GM06990 (cell line): ENCODE data around the gene RPL3.
A peak's percentile ranks its signal among the peaks of the same experiment; 100 is the strongest.
"Not testable (repeated sequence)": the region's sequence is repeated elsewhere in the genome, so short reads cannot be mapped to it uniquely, and the experiment has no call there.

ENCODE experiments used
- DNase-seq: peaks from one replicate; pipeline ENCODE4 v3.0.0-alpha.2; 2011; ENCODE audit not compliant: insufficient read length; ENCODE audit errors: extremely low read depth
- H3K27me3 ChIP-seq: replicated peaks from 2 replicates; pipeline ENCODE4 v1.6.0; 2011; ENCODE audit warnings: low read length; ENCODE audit not compliant: control insufficient read depth, insufficient read depth
- H3K36me3 ChIP-seq: 2 replicates; pipeline ENCODE4 v1.5.1; 2011; ENCODE audit warnings: low read length; ENCODE audit not compliant: control insufficient read depth, insufficient read depth
- H3K4me3 ChIP-seq: replicated peaks from 2 replicates; pipeline ENCODE4 v1.5.1; 2011; ENCODE audit warnings: low read depth, mild to moderate bottlenecking, control low read depth, low read length
- TF ChIP-seq, protein P1 (sequence below): IDR thresholded peaks from 2 replicates; pipeline ENCODE4 v1.5.1; 2011; ENCODE audit warnings: low read length, control low read depth, mild to moderate bottlenecking, inconsistent platforms; ENCODE audit not compliant: insufficient read depth, poor library complexity, severe bottlenecking

RPL3 gene

DNA sequence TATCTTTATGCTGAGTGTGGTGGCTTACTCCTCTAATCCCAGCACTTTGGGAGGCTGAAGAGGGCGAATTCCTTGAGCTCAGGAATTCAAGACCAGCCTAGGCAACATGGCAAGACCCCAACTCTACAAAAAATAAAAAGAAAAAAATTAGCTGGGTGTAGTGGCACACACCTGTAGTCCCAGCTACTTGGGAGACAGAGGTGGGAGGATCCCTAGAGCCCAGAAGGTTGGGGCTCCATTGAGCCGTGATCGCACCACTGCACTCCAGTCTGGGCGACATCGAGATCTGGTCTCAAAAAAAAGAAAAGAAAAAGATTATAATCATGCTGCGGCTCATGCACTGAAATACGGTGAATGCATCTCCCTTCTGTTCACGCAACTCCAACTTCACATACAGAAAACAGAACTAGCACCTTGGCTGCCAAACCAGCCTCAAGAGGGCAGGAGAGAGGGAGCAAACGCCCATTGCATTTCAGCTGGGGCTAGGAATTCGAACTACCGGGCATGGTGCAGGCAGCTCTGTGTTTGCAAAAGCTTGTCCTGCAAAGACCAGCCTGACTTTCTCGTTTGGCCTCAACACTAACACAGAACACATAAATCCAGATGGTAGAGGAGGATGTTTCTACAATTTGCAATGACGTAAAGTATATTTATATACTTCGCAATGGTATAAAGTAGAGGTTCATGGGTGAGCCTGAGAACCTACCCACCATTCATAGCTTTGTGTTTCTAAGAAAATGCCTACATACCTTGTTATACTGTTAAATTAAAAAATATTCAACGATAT lies 24.0 kb upstream of the RPL3 start:
- Histone ChIP-seq H3K27me3 (peaks cover 1% of the 10 kb centered on the region; the same call in 1 of the 2 replicates), H3K36me3 (no peaks in the 10 kb centered on the region), H3K4me3 (no peak overlapping the region)
- TF ChIP-seq, protein P1, sequence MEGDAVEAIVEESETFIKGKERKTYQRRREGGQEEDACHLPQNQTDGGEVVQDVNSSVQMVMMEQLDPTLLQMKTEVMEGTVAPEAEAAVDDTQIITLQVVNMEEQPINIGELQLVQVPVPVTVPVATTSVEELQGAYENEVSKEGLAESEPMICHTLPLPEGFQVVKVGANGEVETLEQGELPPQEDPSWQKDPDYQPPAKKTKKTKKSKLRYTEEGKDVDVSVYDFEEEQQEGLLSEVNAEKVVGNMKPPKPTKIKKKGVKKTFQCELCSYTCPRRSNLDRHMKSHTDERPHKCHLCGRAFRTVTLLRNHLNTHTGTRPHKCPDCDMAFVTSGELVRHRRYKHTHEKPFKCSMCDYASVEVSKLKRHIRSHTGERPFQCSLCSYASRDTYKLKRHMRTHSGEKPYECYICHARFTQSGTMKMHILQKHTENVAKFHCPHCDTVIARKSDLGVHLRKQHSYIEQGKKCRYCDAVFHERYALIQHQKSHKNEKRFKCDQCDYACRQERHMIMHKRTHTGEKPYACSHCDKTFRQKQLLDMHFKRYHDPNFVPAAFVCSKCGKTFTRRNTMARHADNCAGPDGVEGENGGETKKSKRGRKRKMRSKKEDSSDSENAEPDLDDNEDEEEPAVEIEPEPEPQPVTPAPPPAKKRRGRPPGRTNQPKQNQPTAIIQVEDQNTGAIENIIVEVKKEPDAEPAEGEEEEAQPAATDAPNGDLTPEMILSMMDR, result peak; percentile 92
- DNase-seq, result no peak

DNA sequence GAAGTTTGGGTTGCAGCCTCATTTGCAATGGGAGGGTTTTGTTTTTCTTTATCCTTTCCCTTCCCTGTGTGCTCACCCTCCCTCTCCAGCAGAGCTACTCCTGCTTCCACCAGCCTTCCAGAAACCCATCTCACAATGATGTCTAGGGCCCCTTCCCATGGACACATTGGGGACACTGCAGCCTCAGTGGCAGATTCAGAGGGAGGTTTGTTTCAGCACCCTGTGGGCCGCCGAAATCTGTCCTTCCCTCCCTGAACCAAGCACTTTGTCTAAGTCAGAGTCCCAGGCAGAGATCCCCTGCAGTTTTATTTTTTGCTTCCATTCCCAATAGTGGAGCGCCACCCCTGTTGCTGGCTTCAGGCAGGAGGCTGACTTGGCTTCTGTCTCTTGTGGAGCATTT lies 21.8 kb upstream of the RPL3 start:
- TF ChIP-seq, protein P1, result no peak
- no peak for DNase-seq
- Histone ChIP-seq H3K4me3 (no peak overlapping the region), H3K36me3 (no peaks in the 10 kb centered on the region), H3K27me3 (peaks cover 1% of the 10 kb centered on the region; the same call in 1 of the 2 replicates)

DNA sequence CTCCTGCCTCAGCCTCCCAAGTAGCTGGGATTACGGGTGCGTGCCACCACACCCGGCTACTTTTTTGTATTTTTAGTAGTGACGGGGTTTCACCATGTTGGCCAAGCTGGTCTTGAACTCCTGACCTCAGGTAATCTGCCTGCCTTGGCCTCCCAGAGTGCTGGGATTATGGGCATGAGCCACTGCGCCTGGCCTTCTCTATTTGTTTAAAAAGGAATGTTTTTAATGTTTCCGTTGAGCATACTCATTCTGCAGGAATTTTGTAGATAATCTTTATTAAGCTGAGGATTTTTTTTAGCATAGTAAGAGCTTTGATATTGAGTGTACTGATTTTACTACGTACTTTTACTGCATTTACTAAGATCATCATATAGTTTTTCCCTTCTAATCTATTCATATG lies 20.4 kb upstream of the RPL3 start:
- not testable (repeated sequence) for H3K36me3 ChIP-seq, H3K27me3 ChIP-seq, DNase-seq, H3K4me3 ChIP-seq

GRCh38 chr22:39336411-39336810 lies 17.0 kb upstream of the RPL3 start:
- Histone ChIP-seq H3K4me3 (no peak overlapping the region), H3K36me3 (no peaks in the 10 kb centered on the region), H3K27me3 (0 out of 2 replicates have a peak, but pooled peaks cover 1% of the 10 kb centered on the region)
- TF ChIP-seq, protein P1, result no peak
- no peak for DNase-seq

- Histone ChIP-seq H3K27me3 (no peaks in the 10 kb centered on the region), H3K4me3 (no peak overlapping the region), H3K36me3 (no peaks in the 10 kb centered on the region)
- DNase-seq, result no peak
- TF ChIP-seq, protein P1, result no peak
Measured at GRCh38 chr22:39332441-39333064, 13.1 kb upstream of the RPL3 start.

DNA sequence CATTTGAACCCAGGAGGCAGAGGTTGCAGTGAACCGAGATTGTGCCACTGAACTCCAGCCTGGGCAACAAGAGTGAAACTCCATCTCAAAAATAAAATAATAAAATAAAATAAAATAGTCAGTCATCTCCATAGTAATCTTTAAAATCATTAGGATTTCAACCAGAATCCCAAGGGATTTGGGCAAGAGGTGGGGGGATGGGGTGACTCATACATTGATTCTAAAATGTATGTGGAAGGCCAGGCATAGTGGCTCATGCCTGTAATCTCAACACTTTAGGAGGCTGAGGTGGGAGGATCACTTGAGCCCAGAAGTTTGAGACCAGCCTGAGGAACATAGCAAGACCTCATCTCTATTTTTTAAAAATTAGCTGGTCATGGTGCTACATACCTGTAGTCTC lies 11.1 kb upstream of the RPL3 start:
- not testable (repeated sequence) for DNase-seq, H3K4me3 ChIP-seq, H3K36me3 ChIP-seq, H3K27me3 ChIP-seq
